Activated CD4-positive, alpha-beta T cell treated with anti-CD3 and anti-CD28 coated beads, Interleukin-2, amount 50 U/mL, for 4 hours (primary cell): Measurements from ENCODE around the gene AK6.
"Not testable (repeated sequence)": the region's sequence is repeated elsewhere in the genome, so short reads cannot be mapped to it uniquely, and the experiment has no call there.

ENCODE experiments used
- DNase-seq, 2 experiments: peaks; one replicate each; pipeline ENCODE4 v3.0.0-alpha.2; 2020

AK6 gene

DNA sequence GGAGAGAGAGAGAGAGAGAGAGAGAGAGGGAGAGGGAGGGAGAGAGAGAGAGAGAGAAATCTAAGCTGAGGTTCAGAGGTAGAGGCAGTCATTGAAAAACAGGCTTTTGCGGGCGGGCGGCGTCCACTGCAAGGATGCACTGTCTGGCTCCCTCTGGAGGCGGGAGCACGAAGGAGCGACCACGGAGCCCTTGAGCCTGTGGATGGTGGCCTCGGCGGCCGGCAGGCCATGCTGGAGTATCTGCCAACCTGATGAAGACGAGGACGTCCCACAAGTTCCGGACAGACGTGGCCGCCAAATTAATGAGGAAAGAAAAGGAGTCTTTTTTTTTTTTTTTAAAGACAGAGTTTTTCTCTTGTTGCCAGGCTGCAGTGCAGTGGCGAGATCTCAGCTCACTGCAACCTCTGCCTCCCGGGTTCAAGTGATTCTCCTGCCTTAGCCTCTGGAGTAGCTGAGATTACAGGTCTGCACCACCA lies 34.5 kb downstream of the AK6 start:
- DNase-seq, result peak; percentile 67 to 70

DNA sequence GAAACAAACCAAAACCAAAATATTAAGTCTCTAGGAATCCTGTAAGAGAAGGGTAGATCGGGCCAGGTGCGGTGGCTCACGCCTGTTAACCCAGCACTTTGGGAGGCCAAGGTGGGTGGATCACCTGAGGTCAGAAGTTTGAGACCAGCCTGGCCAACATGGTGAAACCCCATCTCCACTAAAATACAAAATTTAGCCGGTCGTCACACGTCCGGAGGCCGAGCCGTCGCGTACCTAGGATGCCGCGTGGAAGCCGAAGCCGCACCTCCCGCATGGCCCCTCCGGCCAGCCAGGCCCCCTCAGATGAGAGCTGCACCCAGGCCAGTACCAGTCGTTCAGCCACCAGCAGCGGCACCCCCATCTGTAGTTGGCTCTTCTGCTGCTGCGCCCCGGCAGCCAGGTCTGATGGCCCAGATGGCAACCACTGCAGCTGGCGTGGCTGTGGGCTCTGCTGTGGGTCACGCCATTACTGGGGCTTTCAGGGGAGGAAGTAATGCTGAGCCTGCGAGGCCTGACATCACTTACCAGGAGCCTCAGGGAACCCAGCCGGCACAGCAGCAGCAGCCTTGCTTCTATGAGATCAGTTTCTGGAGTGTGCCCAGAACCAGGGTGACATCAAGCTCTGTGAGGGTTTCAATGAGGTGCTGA lies 35.5 kb downstream of the AK6 start:
- DNase-seq, result not testable (repeated sequence)

DNA sequence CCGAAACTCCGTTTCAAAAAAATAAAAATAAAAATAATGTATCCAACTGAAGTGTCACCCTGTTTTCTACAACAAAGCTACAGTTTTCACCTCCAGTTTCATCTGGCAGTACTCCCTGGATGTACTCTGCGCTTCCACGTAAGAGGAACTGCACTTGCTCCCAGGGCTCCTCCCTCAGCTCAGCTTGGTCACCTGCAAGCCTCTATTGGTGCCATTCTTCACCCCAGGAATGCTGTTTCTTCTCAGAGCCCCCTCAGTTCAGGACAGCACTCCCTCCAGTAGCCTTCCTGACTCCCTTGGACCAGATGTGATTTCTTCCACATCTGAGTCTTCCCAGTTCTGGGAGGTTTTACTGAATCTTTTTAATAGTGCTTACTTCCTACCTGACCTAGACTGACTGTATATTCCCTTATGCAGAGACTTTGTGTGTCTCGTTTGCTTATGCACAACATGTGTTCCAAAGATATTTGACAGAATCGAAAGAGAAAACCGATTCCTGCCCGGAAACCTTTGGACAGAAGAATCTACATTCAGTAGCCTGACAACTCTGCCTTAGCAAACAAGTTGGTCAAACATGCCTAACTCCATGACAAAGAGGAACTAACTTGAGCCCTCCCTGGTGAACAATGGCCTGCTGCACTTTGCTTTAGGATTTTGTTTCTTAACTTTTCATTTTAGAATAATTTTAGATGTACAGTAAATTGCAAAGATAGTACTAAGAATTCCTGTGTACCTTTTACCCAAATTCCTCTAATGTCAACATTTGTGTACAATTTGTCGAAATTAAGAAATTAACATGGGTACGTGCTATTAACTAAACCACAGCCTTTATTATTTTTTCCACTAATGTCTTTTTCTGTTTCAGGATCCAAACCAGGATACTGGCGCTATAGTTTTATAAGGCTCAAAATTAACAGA lies 37.5 kb downstream of the AK6 start:
- no peak for DNase-seq

DNA sequence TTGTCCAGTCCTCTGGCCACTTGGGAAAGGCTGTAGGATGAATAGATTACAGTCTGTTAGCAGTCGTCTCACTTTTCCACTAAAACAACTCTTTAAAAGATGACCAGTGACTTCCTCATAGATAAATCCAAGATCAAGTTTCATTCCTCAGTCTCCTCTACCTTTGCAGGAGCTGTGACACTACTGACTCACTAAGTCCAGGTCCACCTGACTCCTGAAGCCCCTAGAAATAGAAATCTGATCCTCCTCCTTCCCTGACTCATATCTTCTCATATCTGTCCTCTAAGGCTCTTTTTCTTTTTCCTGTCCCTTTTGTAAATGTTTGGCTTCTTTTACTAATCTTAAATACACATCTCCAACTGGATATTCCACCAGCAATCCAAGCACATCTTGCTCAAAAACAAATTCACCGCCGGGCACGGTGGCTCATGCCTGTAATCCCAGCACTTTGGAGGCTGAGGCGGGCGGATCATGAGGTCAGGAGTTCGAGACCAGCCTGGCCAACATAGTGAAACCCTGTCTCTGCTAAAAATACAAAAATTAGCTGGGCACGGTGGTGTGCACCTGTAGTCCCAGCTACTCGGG lies 39.3 kb downstream of the AK6 start:
- DNase-seq, result no peak

DNA sequence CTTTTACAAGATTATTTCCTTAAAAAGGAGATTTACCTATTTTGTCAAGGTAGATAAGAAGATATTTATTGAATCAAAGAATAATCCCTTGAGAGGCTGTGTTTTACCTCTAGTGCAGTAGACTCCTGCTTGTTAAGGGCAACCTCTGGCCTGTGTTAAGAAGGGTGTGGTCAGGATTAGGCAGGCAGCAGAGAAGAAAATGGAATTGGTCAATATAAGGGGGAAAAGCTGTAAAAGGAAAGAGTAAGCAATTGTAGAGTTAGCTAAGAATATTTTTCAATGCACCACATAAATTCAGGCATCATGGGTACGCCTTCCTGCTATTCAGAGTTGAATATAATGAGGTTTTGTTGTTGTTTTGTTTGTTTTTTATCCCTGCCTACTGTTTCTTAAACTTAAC lies 43.0 kb downstream of the AK6 start:
- DNase-seq, result no peak

DNA sequence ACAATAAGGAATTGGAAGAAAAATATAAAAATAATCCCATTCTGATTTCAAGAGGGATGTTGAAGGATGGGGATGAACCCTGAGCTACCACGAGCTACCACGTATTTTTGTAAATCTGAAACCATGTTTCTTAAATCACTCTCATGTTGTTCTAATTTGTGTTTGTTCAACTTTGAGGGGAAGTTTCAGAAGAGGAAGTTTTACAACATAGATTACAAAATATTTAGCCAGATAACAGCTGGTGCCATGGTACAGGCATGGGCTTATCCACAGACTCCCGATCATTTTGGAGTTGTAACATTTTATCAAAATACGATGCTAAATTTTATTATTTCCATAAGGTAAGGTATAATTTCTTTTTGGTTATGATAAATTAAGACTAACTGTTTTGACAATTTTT lies 51.9 kb downstream of the AK6 start:
- DNase-seq, result no peak

DNA sequence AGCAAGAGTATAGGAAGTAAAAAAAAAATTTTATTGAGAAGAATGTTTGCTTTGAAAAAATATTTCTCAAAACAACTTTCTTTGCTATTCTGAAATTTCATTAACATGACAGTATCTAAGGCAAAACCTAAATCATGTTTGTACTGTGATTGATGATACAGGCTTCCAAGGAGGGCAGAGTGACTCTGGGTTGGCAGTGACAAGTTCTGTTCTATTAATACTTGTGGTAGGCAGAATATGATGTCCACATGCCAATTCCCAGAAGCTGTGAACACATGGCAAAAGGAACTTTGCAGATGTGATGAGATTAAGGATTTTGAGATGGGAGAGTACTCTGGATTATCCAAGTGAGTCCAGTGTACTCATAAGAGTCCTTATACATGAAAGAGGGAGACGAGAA lies 53.3 kb downstream of the AK6 start:
- DNase-seq, result no peak

DNA sequence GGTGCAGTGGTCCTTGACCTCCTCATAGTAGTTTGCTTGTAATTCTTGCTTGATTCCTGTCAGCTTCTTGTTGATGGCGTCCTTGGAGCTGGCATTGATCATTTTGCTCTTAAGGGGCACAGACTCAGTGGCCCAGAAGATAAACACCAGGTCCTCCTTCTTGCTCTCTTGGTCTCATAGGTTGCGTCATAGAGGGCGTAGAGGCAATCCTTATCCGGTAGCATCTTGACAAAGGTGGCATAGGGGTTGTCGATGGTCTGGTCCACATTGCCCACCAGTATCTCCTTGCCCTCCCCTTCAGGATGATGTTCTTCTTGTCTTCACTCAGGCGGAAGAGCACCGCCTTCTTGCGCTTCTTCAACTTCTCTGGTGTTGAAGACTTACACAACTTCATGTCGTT lies 55.9 kb downstream of the AK6 start:
- DNase-seq, result no peak

DNA sequence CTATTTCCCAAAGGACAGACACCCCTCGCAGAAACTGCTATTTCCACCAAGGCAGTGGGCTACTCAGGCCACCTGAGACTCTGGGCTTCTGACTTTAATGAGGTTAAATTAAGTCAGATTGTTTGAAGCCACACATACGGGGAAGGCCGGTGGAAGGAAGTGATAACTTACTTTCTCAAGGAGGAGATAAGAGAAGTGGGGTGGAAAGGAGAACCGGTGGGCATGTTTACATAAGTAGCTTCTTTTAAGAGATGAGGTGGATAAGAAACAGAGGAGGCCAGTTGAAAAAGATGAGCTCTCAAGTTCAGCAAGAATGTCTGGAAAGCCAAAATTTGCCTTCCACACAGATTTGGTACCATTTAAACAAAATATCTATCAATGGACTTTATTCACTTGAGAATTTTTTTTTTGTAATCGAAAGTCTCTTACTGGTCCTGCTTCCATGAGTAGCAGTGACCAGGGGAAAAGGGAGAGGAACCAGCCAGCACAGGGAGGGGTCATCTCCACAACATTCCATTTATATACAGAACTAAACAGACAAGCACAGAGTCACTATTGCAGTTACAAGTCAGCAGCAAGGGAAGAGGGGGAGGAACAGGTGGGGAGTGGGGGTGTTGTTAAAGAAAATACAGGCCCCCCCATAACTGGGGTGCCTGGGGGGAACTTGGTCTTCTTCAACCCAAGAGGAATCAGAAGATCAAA lies 56.7 kb downstream of the AK6 start:
- no peak for DNase-seq

DNA sequence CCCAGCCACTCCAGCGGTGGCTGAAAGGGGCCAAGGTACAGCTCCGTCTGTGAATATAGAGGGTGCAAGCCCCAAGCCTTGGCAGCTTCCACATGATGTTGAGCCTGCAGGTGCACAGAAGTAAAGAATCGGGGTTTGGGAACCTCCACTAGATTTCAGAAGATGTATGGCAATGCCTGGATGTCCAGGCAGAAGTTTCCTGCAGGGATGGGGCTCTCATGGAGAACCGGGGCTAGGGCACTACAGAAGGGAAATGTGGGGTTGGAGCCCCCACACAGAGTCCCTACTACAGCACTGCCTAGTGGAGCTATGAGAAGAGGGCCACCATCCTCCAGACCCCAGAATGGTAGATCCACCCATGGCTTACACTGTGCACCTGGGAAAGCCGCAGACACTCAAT lies 59.9 kb downstream of the AK6 start:
- DNase-seq, result no peak

DNA sequence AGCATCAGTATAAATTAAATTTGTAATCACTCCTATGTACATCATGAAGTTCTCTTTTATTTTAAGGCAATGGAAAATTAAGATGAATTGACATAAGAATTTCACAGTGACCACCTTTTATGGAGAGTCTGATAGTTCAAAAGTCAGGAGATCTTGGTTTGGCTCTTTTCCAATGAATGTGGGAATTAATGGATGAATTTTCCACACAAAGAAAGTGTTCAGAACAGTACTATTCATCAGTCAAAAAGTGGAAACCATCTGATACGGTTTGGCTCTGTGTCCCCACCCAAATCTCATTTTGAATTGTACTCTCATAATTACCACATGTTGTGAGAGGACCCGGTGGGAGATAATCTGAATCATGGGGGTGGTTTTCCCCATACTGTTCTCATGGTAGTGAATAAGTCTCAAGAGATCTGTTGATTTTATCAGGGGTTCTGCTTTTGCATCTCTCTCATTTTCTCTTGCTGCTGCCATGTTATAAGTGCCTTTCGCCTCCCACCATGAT lies 61.2 kb downstream of the AK6 start:
- DNase-seq, result no peak

DNA sequence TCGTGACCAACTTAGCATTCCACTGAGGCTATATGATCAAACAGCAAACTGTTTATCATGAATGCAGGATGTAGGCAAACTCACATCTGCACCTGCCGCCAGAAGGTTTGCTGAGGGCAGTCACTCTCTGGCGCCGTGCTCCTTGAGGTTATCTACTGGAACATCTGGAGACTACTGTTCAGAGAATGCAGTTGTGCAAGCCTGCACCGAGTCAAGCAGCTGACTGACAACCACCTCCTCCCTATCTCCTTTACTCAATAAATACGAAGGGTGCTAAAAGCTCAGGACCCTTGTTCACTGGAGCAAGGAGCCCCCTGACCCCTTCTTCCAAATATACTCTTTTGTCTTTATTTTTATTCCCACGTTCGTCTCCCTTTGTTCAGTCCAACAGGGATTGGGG lies 63.8 kb downstream of the AK6 start:
- DNase-seq, result no peak
